22Rv1 (cell line): ENCODE data around the gene ARHGAP27.

Experiments used
- ZFX ChIP-seq: fragments of 450-650 bp; IDR thresholded peaks from 2 replicates; pipeline ENCODE4 v1.6.1; 2017; ENCODE audit warnings: antibody characterized with exemption, borderline replicate concordance
- TF ChIP-seq, protein P1 (sequence below): fragments of 450-650 bp; IDR thresholded peaks from 2 replicates; pipeline ENCODE4 v1.5.1; 2017; ENCODE audit warnings: mild to moderate bottlenecking

DNA sequence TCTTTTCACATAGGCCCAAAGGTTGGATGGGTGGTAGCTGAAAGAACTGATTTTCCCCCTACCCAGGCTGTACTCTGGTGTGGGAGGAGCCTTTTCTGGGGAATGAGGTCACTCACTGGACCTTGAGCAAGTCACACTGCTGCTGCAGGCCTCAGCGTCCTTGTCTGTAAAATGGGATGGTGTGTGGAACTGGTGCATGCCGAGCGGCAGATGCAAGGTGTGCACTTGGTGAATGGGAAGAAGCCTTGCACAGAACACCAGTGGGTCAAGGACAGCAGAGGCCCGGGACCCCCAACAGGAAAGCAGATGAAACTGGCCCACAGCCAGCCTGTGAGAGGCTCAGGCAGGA, 38.1 kb downstream of the ARHGAP27 start:
- TF ChIP-seq, protein P1, sequence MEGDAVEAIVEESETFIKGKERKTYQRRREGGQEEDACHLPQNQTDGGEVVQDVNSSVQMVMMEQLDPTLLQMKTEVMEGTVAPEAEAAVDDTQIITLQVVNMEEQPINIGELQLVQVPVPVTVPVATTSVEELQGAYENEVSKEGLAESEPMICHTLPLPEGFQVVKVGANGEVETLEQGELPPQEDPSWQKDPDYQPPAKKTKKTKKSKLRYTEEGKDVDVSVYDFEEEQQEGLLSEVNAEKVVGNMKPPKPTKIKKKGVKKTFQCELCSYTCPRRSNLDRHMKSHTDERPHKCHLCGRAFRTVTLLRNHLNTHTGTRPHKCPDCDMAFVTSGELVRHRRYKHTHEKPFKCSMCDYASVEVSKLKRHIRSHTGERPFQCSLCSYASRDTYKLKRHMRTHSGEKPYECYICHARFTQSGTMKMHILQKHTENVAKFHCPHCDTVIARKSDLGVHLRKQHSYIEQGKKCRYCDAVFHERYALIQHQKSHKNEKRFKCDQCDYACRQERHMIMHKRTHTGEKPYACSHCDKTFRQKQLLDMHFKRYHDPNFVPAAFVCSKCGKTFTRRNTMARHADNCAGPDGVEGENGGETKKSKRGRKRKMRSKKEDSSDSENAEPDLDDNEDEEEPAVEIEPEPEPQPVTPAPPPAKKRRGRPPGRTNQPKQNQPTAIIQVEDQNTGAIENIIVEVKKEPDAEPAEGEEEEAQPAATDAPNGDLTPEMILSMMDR = no peak
- no peak for TF ChIP-seq ZFX
